MCF 10A (cell line): ENCODE data around the gene TRIM2. TPM values are rescaled to one million over a fixed set of nuclear protein-coding genes. Genes with fewer than 3 reads are reported as not detected.

Source experiments
- BruUV-seq: library from RNA; stranded (reverse); fragments of 400-500 nt; replicated peaks from 2 replicates; lab custom pipeline; 2021; lab: Mats Ljungman, UMichigan
- CTCF ChIA-PET: fragments of 300-600 bp; sonication (Branson Sonifier 250); formaldehyde crosslinking; extraction: SDS; loops from one replicate; lab custom pipeline; 2021; ENCODE audit warnings: antibody characterized with exemption, inconsistent platforms; lab: Yijun Ruan, JAX
- POLR2A ChIA-PET: fragments of 300-600, 350-650 bp; sonication (Branson Sonifier 250); formaldehyde crosslinking; extraction: SDS; loops from one replicate; lab custom pipeline; 2020; ENCODE audit warnings: antibody characterized with exemption, inconsistent platforms; lab: Yijun Ruan, JAX
- DNase-seq: peaks from one replicate; pipeline ENCODE4 v3.0.0-alpha.2; 2018; ENCODE audit not compliant: unreplicated experiment
- H3K27ac Mint-ChIP-seq: one replicate; pipeline ENCODE4 v1.8.0; 2022; ENCODE audit warnings: mild to moderate bottlenecking, low read depth, mixed read lengths; ENCODE audit not compliant: unreplicated experiment
- H3K27me3 Mint-ChIP-seq: one replicate; pipeline ENCODE4 v1.8.0; 2022; ENCODE audit warnings: mixed read lengths; ENCODE audit not compliant: insufficient read depth, unreplicated experiment
- H3K36me3 Mint-ChIP-seq: one replicate; pipeline ENCODE4 v1.8.0; 2022; ENCODE audit warnings: mild to moderate bottlenecking, moderate library complexity, mixed read lengths; ENCODE audit not compliant: insufficient read depth, unreplicated experiment
- H3K4me1 Mint-ChIP-seq: one replicate; pipeline ENCODE4 v1.8.0; 2022; ENCODE audit warnings: mixed read lengths; ENCODE audit not compliant: insufficient read depth, unreplicated experiment
- H3K4me3 Mint-ChIP-seq: one replicate; pipeline ENCODE4 v1.8.0; 2022; ENCODE audit warnings: mild to moderate bottlenecking, moderate library complexity, mixed read lengths; ENCODE audit not compliant: unreplicated experiment
- H3K9me3 Mint-ChIP-seq: one replicate; pipeline ENCODE4 v1.8.0; 2022; ENCODE audit warnings: mixed read lengths; ENCODE audit not compliant: unreplicated experiment
- intact Hi-C: fragments of 100-400 bp; cut with micrococcal nuclease; formaldehyde crosslinking; loops from 2 replicates; pipeline ENCODE4 v1.14.1; 2022
- total RNA-seq: library from RNA; stranded (reverse); gene quantifications from 2 replicates; pipeline ENCODE4 v1.2.3, GENCODE V29; 2022
- TF ChIP-seq, protein P1 (sequence below): fragments of 200-600 bp; IDR thresholded peaks from one replicate; pipeline ENCODE4 v1.8.0; 2022; ENCODE audit warnings: antibody characterized with exemption, mild to moderate bottlenecking; ENCODE audit not compliant: unreplicated experiment

TRIM2 gene
- total RNA-seq, 1 experiment from 2014 or later, result 37.2 TPM

DNA sequence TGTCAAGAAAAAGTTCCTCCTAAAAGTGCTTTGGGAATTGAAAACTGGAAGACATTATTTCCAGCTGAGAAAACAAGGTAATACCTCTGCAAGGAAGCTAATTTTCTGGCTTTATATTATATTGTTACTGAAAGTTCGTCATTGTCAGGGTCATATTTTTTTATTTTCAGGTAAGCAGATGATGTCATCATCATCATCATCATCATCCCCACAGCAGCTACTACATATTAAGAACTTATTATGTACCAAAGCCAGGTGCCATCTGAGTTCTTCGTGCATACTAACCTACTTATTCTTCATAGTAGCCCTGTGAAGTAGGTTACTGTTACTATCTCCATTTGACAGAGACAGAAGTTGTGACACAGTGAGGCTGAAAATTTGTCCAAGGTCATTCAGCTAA lies 87.3 kb downstream of the TRIM2 start:
- intact Hi-C loops, result no loop called here
- ChIA-PET POLR2A (no interaction called here), CTCF (interaction anchor here (0.6 kb wide), 1 partner anchor 92 kb away, joined by 4 read pairs; no protein-coding TSS in a partner anchor)
- H3K27me3 Mint-ChIP-seq, result no peaks in the 10 kb centered on the region
- TF ChIP-seq, protein P1, sequence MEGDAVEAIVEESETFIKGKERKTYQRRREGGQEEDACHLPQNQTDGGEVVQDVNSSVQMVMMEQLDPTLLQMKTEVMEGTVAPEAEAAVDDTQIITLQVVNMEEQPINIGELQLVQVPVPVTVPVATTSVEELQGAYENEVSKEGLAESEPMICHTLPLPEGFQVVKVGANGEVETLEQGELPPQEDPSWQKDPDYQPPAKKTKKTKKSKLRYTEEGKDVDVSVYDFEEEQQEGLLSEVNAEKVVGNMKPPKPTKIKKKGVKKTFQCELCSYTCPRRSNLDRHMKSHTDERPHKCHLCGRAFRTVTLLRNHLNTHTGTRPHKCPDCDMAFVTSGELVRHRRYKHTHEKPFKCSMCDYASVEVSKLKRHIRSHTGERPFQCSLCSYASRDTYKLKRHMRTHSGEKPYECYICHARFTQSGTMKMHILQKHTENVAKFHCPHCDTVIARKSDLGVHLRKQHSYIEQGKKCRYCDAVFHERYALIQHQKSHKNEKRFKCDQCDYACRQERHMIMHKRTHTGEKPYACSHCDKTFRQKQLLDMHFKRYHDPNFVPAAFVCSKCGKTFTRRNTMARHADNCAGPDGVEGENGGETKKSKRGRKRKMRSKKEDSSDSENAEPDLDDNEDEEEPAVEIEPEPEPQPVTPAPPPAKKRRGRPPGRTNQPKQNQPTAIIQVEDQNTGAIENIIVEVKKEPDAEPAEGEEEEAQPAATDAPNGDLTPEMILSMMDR, result no peak
- DNase-seq, result no peak
- H3K36me3 Mint-ChIP-seq, result peaks cover 29% of the 10 kb centered on the region
- peaks cover 10% of the 10 kb centered on the region for H3K4me1 Mint-ChIP-seq
- H3K9me3 Mint-ChIP-seq, result no peaks in the 10 kb centered on the region
- no peak overlapping the region for H3K4me3 Mint-ChIP-seq
- no peak overlapping the region for H3K27ac Mint-ChIP-seq
- no TSS peak for BruUV-seq

DNA sequence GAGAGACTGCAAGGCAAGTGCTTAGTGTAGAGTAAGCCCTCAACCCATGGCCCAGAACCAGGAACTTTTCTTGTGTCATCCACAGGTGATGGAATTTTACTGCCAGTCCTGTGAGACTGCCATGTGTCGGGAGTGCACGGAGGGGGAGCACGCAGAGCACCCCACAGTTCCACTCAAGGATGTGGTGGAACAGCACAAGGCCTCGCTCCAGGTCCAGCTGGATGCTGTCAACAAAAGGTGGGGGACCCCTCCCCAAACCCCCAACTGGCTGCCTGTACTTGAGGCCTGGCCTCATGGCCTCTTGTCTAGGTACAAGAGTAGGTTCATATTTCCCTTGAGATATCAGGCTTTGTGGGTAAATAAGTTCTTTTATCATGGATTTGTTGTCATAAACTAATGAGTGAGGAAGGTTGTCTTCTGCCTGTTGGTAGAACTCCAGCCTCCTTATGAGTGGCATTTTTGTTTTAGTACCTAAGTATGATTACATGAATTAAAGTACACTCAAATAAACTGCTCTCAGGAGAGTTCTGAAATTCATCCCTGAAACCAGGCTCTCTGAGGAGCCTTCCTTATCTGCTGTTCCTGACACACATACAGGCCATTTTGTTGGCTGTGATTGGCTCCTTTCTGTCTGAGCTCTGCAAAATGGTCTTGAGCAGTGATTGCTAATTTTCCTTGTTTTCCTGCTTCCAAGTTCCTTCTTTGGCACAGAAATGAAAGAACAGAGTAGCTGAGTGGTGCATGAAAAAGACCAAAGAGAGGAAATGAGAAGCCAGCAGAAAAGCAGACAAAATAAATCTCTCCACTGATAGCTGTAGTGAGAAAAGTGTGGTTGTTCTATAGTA lies 88.9 kb downstream of the TRIM2 start:
- CTCF ChIA-PET, result interaction anchor here (0.6 to 1.1 kb wide), 3 partner anchors 25 to 414 kb away, joined by 3 to 4 read pairs (median 3); no protein-coding TSS in a partner anchor
- TF ChIP-seq, protein P1, result no peak
- Mint-ChIP-seq H3K4me3 (no peak overlapping the region), H3K27me3 (no peaks in the 10 kb centered on the region), H3K9me3 (no peaks in the 10 kb centered on the region), H3K27ac (no peak overlapping the region), H3K4me1 (peaks cover 12% of the 10 kb centered on the region), H3K36me3 (peaks cover 31% of the 10 kb centered on the region)
- no peak for DNase-seq
- intact Hi-C loops, result no loop called here
- BruUV-seq, result no TSS peak
- POLR2A ChIA-PET, result interaction anchor here (0.6 kb wide), 1 partner anchor 367 kb away, joined by 5 read pairs; no protein-coding TSS in a partner anchor

DNA sequence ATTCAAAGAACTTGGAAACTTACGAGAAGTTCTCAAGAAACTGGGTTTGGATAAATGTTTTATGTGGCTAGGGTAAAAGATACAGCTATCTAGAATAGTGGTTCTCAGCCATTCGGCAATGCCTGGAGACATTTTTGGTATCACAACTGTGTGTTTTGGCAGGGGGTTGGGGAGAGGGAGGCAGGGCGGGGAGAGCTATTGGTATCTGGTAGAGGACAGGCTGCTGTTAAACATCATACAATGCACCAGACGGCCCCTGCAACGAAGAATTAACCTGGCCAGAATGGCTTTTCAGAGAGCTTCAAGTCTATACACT lies 89.5 kb downstream of the TRIM2 start:
- POLR2A ChIA-PET, result interaction anchor here (0.6 kb wide), 1 partner anchor 368 kb away, joined by 5 read pairs; no protein-coding TSS in a partner anchor
- intact Hi-C loops, result no loop called here

DNA sequence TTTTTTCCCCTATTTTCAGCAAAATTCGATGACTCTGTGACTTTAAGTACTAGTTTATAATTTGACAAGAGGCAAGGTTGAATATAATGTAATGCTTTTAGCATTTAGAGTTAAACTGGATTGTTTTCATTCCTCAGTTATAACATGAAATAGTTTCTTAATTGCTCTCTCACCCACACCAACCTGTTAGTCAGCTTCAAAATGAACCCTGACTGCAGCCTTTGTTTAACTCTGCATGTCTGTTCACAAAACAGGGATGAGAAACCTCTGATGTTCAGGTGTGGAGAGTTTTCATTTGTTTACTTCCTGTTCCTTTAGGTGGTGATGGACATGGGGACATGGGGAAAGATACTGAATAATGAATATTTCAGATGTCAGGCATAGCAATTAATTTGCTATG lies 90.4 kb downstream of the TRIM2 start:
- TF ChIP-seq, protein P1, result no peak
- H3K27ac Mint-ChIP-seq, result no peak overlapping the region
- no peak overlapping the region for H3K4me3 Mint-ChIP-seq
- ChIA-PET POLR2A (interaction anchor here (0.7 kb wide), 1 partner anchor 485 kb away, joined by 3 read pairs; no protein-coding TSS in a partner anchor), CTCF (interaction anchor here (0.7 to 1.3 kb wide), 2 partner anchors 44 to 266 kb away, joined by 5 read pairs; no protein-coding TSS in a partner anchor)
- H3K27me3 Mint-ChIP-seq, result no peaks in the 10 kb centered on the region
- H3K4me1 Mint-ChIP-seq, result peaks cover 7% of the 10 kb centered on the region
- H3K36me3 Mint-ChIP-seq, result peaks cover 45% of the 10 kb centered on the region
- intact Hi-C loops, result no loop called here
- DNase-seq, result no peak
- BruUV-seq, result no TSS peak
- peaks cover 8% of the 10 kb centered on the region for H3K9me3 Mint-ChIP-seq

More for the DNA sequence above, 89.5 kb downstream of the TRIM2 start:
- Mint-ChIP-seq H3K27me3 (no peaks in the 10 kb centered on the region), H3K36me3 (peaks cover 37% of the 10 kb centered on the region), H3K4me3 (no peak overlapping the region), H3K9me3 (no peaks in the 10 kb centered on the region), H3K4me1 (peaks cover 7% of the 10 kb centered on the region), H3K27ac (no peak overlapping the region)
- TF ChIP-seq, protein P1, result no peak
- BruUV-seq, result no TSS peak
- CTCF ChIA-PET, result interaction anchor here (0.5 to 0.7 kb wide), 3 partner anchors 25 to 816 kb away, joined by 3 to 4 read pairs (median 3); no protein-coding TSS in a partner anchor
- no peak for DNase-seq
